Neural cell (in vitro differentiated cells): Measurements from ENCODE around the gene FNBP1. TPM values are rescaled to one million over a fixed set of nuclear protein-coding genes. Genes with fewer than 3 reads are reported as not detected.
"Not testable (repeated sequence)": the region's sequence is repeated elsewhere in the genome, so short reads cannot be mapped to it uniquely, and the experiment has no call there.

Experiments used
- H2AFZ ChIP-seq: fragments of 200-600, 300-800 bp; sonication (generic), shearing (Covaris generic); 2 replicates; pipeline ENCODE4 v1.6.0; 2014; ENCODE audit warnings: low read depth, mild to moderate bottlenecking, antibody characterized with exemption, low read length, moderate library complexity
- H3F3A ChIP-seq: fragments of 200-600 bp; shearing (Covaris generic); 2 replicates; pipeline ENCODE4 v1.6.1; 2016; ENCODE audit warnings: mild to moderate bottlenecking, moderate library complexity, mixed read lengths, antibody characterized with exemption, low read length; ENCODE audit not compliant: insufficient read depth, poor library complexity, severe bottlenecking
- H3K27ac ChIP-seq: fragments of 200-600, 300-800 bp; sonication (generic), shearing (Covaris generic); 2 replicates; pipeline ENCODE4 v1.5.1; 2014; ENCODE audit warnings: mild to moderate bottlenecking, low read length, moderate library complexity
- H3K27me3 ChIP-seq: fragments of 300-800, 200-600 bp; sonication (generic), shearing (Covaris generic); 2 replicates; pipeline ENCODE4 v1.6.0; 2014; ENCODE audit warnings: mild to moderate bottlenecking, low read depth, low read length, moderate library complexity; ENCODE audit not compliant: insufficient read depth
- H3K36me3 ChIP-seq: fragments of 300-800, 200-600 bp; sonication (generic), shearing (Covaris generic); 2 replicates; pipeline ENCODE4 v1.5.1; 2014; ENCODE audit warnings: mild to moderate bottlenecking, antibody characterized with exemption, low read length, moderate library complexity; ENCODE audit not compliant: insufficient read depth
- H3K4me2 ChIP-seq: fragments of 300-800, 200-600 bp; sonication (generic), shearing (Covaris generic); 2 replicates; pipeline ENCODE4 v1.6.0; 2014; ENCODE audit warnings: mild to moderate bottlenecking, low read length
- H3K4me3 ChIP-seq: fragments of 300-800, 200-600 bp; sonication (generic), shearing (Covaris generic); 2 replicates; pipeline ENCODE4 v1.5.1; 2014; ENCODE audit warnings: mild to moderate bottlenecking, low read length, moderate library complexity
- H3K79me2 ChIP-seq: fragments of 200-600 bp; shearing (Covaris generic); replicated peaks from 2 replicates; pipeline ENCODE4 v1.6.0; 2014; ENCODE audit warnings: mild to moderate bottlenecking, low read length, moderate library complexity; ENCODE audit not compliant: insufficient read depth
- H3K9ac ChIP-seq: fragments of 300-800, 200-600 bp; sonication (generic), shearing (Covaris generic); 2 replicates; pipeline ENCODE4 v1.6.1; 2016; ENCODE audit warnings: mild to moderate bottlenecking, low read length, mixed read lengths
- H3K9me2 ChIP-seq: fragments of 200-600 bp; shearing (Covaris generic); 2 replicates; pipeline ENCODE4 v1.6.1; 2016; ENCODE audit warnings: mild to moderate bottlenecking, low read length, mixed read lengths; ENCODE audit not compliant: insufficient read depth
- H3K9me3 ChIP-seq: fragments of 200-600, 300-800 bp; sonication (generic), shearing (Covaris generic); 2 replicates; pipeline ENCODE4 v1.6.1; 2016; ENCODE audit warnings: mild to moderate bottlenecking, mixed run types, low read length, moderate library complexity, mixed read lengths
- H4K20me1 ChIP-seq: fragments of 200-600 bp; shearing (Covaris generic); 2 replicates; pipeline ENCODE4 v1.6.1; 2016; ENCODE audit warnings: mild to moderate bottlenecking, mixed run types; ENCODE audit not compliant: insufficient read depth
- CTCF ChIP-seq: fragments of 450-650 bp; IDR thresholded peaks from 2 replicates; pipeline ENCODE4 v1.5.1; 2014; ENCODE audit warnings: antibody characterized with exemption, mild to moderate bottlenecking, moderate library complexity; ENCODE audit not compliant: poor library complexity, severe bottlenecking
- EP300 ChIP-seq: fragments of 450-650 bp; conservative IDR thresholded peaks from 2 replicates; pipeline ENCODE4 v1.6.1; 2014; ENCODE audit warnings: antibody characterized with exemption, mild to moderate bottlenecking, moderate library complexity; ENCODE audit not compliant: poor library complexity, severe bottlenecking
- EZH2 ChIP-seq: fragments of 200-600, 300-800 bp; shearing (Covaris generic), sonication (generic); IDR thresholded peaks from 2 replicates; pipeline ENCODE4 v1.6.1; 2014; ENCODE audit warnings: antibody characterized with exemption, low read length, borderline replicate concordance, mild to moderate bottlenecking; ENCODE audit not compliant: insufficient read depth, poor library complexity, severe bottlenecking
- MXI1 ChIP-seq: fragments of 450-650 bp; conservative IDR thresholded peaks from 2 replicates; pipeline ENCODE4 v1.6.1; 2014; ENCODE audit warnings: antibody characterized with exemption, mild to moderate bottlenecking; ENCODE audit not compliant: poor library complexity, severe bottlenecking
- POLR2AphosphoS5 ChIP-seq: IDR thresholded peaks from 2 replicates; pipeline ENCODE4 v1.6.1; 2012
- RAD21 ChIP-seq: fragments of 450-650 bp; conservative IDR thresholded peaks from 2 replicates; pipeline ENCODE4 v1.6.1; 2014; ENCODE audit warnings: antibody characterized with exemption, mild to moderate bottlenecking, moderate library complexity
- REST ChIP-seq: IDR thresholded peaks from 2 replicates; pipeline ENCODE4 v1.6.1; 2012; ENCODE audit warnings: borderline replicate concordance
- SMC3 ChIP-seq: fragments of 450-650 bp; conservative IDR thresholded peaks from 2 replicates; pipeline ENCODE4 v1.6.1; 2014; ENCODE audit warnings: antibody characterized with exemption, mild to moderate bottlenecking, moderate library complexity; ENCODE audit not compliant: poor library complexity
- TAF1 ChIP-seq: IDR thresholded peaks from 2 replicates; pipeline ENCODE4 v1.6.1; 2012; ENCODE audit warnings: low read depth
- polyA plus RNA-seq: library from polyadenylated mRNA; depleted of rRNA; stranded (reverse); fragments of >200 nt; gene quantifications from 2 replicates; pipeline ENCODE4 v1.2.3, GENCODE V29; 2014

The FNBP1 gene
- polyA plus RNA-seq, 1 donor from 2014 or later, result 16.6 TPM

- no peaks in the 10 kb centered on the region for H3K27me3 ChIP-seq
- H3K9me2 ChIP-seq, result no peaks in the 10 kb centered on the region
- H3K79me2 ChIP-seq, result no peaks in the 10 kb centered on the region
- no peak overlapping the region for H3K9ac ChIP-seq
- H3F3A ChIP-seq, result no peaks in the 10 kb centered on the region
- no peak overlapping the region for H3K27ac ChIP-seq
- H3K9me3 ChIP-seq, result no peaks in the 10 kb centered on the region
- TF ChIP-seq TAF1, result no peak
- TF ChIP-seq EP300, result no peak
- no peak for TF ChIP-seq RAD21
- no peak for TF ChIP-seq EZH2
- no peak for TF ChIP-seq MXI1
- TF ChIP-seq POLR2AphosphoS5, result no peak
- no peak for TF ChIP-seq CTCF
- no peak for TF ChIP-seq SMC3
- TF ChIP-seq REST, result no peak
- no peaks in the 10 kb centered on the region for H3K36me3 ChIP-seq
- H3K4me3 ChIP-seq, result no peak overlapping the region
- H3K4me2 ChIP-seq, result no peak overlapping the region
- H4K20me1 ChIP-seq, result no peaks in the 10 kb centered on the region
- H2AFZ ChIP-seq, result no peak overlapping the region
Measured at GRCh38 chr9:129949821-129950220, 93.2 kb downstream of the FNBP1 start.

GRCh38 chr9:129948626-129949025 lies 94.4 kb downstream of the FNBP1 start:
- not testable (repeated sequence) for H3K27me3 ChIP-seq, H2AFZ ChIP-seq, H3K9me2 ChIP-seq, H3K36me3 ChIP-seq, H3K79me2 ChIP-seq, H3K9me3 ChIP-seq, H3K4me3 ChIP-seq, H3K9ac ChIP-seq, H3K4me2 ChIP-seq, H4K20me1 ChIP-seq, H3F3A ChIP-seq, H3K27ac ChIP-seq
